Colon (tissue), 2 donors: ENCODE measurements around the gene CRYGN.

Experiments
- FAIRE-seq: peaks from 2 replicates; lab custom pipeline; 2012; peaks lifted over from hg19 to GRCh38; lab: Jason Lieb, UNC
- donor health status: control.
- donor health status: control.

CRYGN gene

DNA sequence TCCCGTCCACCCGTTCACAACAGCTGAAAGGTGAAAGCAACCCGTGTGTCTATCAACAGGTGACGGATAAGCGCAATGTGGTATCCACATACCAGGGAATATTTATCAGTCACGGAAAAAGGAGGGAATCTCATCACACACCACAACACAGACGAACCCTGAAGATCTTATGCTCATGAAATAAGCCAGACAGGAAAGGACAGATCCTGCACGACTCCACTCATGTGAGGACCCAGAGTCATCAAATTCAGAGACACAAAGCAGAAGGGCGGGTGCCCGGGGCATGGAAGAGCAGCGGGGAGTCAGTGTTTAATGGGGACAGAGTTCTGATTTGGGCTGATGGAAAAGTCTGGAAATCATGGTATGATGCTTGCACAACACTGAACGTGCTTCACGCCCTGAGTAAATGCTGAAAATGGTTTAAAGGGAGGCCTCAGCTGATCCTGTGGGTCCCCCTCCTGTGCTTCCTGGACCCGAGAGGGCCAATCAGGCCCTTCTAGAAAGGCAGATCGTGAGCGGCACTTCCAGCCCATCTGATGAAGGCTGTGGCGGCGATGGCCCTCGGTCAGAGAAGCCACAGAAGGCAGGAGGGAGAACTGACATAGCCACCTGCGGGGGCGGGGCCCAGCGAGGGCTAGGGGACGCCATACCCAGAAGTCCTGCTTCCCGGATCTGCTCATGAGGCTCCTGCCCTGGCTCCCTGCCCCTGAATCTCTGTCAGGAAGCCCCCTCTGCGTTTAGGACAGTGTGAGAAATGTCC is 49.2 kb downstream of the CRYGN start:
- no peak for FAIRE-seq

DNA sequence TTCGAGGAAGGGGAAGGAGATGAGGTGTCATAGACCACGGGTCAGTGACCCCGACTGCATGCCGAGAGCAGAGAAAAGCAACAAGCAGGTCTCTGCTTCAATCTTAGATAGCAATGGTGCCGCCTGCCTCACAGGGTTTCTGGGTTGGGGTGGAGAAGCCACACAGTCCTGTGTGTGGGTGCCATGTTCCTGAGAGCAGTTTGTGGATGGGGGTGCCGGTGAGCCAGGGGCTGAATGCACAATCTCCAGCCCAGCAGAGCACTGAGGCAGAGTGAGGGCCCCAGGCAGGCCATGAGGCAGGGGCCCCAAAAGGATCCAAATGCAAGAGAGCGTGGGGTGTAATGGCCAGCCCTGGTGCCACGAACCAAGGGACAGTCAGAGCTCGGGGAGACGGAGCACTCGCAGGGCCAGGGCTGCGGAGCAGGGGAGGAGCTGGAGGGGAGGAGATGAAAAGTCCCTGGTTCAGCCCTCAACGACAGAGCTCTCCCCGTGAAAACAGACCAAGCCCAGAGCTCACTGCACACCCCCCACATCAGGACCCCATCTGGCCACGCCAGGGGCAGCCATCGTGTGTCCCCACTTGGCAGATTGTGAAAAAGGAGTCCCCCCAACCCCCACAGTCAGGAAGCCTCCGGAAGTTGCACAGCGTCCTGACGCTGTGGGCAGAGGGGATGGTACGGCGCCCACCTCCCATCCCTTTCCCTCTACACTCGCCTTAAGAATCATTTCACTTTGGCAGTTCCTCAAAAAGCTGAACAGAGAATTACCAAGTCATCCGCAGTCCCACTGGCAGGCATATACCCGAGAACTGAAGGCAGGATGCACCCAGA is 50.0 kb downstream of the CRYGN start:
- FAIRE-seq: no peak

DNA sequence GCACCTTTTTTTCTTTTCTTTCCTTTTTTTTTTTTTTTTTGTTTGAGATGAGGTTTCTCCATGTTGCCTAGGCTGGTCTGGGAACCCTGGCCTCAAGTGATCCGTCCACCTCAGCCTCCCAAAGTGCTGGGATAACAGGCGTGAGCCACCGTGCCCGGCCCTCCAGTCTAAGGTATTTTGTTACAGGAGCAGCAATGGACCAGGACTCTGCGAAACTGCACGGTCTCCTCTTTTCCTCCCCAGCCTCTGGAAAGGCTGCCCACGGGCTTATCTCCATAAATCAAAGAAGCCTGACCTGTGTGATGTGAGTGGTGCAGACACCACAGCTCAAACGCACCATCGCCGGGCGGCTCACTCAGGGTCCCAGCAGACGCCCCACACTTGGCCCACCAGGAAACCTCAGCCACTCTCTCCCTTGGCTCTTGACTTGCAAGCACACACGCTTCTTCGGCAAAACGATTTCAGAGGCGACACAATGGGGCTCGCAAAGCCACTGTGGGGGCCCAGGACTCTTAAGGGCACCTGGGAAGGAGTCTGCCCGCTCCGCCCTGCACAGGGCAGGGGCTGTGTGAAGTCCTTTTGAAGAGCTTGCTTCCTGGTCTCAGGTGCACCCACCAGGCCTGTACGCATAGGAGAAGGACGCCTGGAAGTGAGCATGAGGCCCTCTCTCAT is 50.7 kb downstream of the CRYGN start:
- no peak for FAIRE-seq

DNA sequence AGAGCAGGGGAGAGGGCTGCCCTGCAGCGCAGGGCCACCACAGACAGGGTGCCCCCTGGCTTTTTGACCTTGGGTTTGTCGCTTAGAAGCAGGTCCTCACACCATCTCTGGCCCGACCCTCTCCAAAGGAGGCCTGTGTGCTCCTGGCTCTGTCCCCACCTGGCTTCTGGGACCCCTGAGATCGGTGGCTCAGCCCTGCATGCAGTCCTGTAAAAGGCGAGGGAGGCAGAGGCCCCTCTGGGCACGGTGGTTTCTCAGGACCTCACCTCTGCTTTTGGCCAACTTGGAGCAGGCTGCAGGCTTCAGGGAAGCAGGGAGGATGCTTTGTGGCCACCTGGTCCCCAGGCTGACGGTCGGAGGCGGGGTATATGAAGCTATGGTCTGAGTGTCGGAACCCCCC is 51.5 kb downstream of the CRYGN start:
- no peak for FAIRE-seq

DNA sequence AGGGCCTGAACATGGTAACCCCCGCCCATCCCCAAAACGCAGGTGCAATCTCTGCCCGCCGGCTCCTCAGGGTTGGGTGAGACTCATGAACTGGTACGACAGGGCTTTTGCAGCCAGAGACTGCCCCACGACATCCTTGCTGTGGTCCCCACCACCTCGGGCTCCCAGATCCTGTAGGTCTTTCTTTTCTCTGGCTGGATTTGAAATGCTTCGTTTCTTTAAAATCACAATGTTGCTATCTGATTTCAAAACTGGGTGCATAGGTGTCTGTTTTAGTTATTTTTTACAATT is 52.0 kb downstream of the CRYGN start:
- no peak for FAIRE-seq

DNA sequence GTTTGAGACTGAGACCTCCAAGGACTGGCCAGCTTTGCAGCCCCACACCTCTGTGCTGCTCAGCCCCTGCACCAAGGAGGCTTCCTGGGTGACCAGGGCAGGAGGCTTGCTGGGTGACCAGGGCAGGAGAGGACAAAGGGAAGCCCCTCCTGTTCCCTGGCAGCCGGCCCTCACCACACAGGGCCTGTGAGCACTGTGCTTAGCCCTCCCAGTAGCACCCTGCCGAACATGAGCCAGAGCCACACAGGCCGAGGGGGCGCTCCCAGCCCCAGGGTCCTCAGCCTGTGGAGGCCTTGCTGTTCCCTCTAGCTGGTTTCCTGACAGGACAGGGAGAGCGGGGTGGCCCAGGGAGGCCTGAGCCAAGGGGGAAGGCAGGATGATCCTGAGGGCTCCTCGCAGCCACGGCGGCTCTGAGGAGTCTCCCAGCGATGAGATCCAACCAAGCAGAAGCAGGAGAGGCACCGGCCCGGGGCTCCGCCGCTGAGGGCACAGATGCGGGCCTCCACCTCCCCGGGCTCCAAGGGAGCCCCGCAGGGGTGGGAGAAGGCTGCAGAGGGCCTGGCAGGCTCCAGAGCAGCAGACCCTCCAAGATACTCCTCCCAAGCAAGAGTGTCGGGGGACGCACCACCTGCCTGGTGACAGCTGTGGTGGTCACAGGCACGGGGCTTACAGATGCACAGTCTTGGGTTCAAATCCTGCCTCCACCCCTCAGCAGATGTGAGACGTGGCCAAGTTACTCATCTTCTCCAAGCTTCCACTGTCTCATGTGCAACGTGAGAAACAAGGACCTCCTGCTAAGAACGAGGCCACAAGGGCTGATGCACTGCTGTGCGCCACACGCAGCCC is 52.6 kb downstream of the CRYGN start:
- FAIRE-seq: no peak

DNA sequence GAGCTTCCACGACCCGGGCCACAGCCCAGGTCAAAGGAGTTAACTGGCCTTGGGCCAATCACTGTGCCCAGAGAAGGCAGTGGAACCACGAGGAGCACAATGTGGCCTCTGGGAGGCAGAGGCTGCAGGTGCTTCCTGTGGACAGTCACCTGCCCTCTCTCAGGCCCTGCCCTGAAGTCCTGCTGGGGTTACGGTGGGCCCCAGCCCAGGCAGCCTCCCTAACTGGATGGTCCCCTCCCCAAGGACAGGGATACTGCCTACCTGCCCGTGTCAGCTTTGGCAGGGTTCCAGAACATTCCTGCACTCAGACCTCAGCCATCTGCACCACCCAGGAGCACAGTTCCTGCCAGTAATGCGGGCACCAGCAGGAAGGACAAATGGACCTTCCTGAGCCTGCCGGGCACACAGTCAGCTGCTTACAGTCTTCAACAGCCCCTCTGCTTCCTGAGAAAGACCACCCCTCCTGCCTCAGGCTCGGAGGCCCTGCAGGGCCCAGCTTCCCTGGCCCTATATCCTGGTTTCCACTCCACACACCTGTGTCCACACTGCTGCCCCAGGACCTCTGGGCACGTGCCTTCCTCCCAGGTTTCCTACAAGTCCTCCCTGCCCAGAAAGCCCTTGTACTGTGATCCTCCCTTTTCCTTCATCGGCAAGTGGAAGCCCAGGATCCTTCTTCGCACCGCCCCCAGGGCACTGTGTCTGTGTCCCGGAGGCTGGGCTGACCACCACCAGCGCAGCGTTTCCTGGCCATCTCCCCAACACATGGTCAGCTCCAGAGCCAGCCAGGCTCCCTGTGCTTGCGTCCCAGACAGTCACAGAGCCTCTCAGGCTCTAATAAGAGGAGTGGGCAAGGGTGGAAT is 53.4 kb downstream of the CRYGN start:
- FAIRE-seq: no peak

DNA sequence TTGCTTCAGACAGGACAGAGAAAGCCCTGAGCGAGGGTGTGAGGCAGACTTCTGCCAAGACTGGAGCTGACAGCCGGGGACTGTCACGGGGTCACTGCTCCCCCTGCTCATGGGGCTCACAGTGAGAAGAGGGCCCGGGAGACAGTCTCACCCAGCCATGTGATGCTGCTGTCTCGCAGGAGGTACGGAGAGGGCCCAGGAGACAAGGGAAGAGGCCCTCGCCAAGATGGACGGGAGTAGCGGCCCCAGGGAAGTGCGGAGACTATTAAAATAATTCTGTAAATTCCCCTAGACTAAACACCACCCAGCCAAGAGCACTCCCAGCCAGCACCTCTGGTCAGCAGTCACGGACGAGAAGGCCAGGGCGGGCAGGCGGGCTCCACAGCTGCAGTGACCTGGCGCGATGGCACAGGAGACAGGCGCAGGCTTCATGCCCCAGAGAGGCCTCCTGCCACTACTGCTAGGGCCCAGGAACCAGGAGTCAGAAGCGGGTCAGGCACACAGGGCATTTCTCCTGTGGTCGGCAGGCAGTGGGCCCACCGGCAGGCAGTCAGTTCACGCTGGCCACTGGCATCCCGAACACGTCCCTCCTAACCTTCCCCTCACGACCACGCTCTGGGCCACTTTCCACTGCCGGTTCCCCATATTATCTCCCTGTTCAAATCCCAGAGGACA is 54.2 kb downstream of the CRYGN start:
- no peak for FAIRE-seq

DNA sequence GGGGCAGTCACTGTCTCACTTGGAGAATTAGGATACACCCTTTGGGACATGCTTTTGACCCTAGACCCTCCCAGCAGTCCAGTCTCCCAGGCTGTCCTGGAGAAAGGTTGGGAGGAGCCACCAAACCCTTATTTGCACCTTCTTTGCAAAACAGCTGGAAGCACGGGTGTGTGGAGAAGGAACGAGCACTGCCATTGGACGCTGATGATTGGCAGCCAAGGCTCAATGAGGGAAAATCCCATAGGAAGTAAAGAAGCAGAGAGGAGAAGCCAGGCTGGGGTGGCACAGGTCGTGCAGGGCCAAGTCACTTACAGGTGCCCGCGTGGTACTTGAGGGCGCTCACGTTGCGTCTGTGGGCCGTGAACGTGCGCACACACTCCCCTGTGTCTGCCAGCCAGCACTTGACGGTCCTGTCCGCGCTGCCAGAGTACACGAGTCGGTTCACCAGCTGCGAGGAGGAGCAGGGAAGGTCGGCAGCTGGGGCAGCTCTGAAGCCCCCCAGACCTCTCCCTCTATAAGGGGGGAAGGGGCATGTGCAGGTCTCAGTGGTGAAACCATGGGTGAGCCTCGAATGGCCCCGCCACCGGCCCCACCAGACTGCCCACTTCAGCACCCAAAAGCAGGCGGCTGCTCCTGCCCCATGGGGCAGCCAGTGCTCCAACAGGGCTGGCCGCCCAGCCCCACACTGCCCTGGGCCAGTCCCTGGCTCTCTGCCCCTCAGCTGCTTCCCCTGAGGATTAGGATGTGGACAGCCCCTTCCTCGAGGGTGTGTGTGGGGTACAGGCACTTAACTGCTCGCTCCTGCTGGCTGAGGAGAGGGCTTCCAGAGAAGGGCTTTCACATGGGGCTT is 54.9 kb downstream of the CRYGN start:
- FAIRE-seq: no peak

DNA sequence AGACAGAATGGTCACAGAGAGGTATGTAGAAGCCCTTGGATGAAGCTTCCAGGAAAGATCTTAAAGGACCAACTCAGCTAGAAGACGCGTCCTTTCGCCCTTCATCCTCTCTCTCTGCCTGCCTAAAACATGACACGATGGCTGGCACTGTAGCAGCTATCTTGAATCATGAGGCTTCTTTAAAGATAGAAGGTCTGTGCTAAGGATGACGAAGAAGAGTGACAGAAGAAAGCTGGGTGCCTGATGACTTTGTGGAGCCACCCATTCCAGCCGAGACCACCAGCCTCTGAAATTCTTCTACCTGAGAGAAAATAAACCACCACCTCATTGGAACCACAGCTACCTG is 55.6 kb downstream of the CRYGN start:
- no peak for FAIRE-seq

DNA sequence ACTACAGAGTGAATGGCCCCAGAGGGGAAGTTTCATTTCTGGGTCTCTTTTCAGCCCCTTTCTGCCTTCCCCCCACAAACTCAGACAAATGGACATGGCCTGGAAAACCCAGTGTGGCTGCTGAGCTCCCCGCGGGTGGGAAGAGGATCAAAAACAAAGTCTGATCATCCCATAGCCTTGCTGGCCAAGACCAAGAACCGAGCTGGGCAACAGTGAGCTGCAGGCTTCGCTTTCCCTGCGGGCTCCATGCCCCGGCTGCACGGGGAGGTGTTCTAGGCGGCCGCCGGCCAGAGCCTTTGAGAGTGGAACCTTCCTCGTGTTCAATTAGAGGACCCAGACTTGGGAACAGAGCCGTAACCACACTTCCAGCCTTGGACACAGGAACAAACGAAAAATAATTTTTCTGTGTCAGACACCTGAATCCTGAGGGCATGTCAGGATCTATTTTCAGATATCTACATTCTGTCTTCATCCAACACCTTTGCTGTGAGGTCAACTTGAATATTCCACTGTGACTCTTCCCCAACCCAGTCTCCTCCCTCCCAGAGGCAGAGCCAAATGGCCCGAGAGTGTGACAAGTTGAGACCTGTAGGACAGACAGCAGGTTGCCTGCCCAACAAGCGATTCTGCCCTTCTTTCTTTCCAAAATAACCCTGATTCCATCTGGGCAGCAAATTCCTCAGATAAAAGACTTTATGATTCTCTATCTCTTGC is 56.1 kb downstream of the CRYGN start:
- FAIRE-seq: no peak

DNA sequence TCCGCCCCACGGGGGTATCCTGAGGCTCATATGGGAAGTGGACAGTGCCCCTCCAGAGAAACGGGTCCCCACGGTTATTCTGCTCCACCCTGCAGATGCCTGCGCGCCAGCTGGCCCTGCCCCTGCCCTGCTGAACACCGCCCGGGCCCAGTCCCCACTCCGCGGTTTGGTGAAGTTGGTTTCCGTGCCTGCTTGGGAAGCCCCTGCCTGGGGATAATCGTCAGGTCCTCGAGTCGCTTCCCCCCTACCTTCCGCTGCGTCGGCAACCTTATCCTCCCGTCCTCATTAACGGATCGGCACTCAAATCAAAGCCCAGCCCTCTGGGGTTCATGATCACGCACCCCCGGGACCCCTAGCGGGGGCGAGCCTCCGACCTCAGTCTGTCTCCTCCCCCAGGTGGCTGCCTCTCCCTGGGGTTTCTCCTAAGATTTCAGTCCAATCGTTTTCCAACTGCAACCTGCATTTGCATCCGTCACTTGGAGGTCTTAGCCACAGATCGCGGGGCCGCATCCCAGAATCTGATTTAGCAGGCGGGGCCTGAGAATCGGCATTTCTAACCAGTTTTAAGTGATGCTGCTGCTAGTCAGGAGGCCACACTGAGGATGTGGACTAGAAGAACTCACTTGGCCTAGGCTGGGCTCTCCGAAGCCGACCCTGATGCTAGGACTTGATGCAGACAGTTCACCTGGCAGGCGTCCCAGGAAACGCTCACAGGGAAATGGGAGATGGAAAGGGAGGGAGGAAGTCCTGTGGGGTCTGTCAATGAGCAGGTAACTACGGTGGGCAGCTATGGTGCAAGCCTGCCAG is 57.7 kb downstream of the CRYGN start:
- no peak for FAIRE-seq

DNA sequence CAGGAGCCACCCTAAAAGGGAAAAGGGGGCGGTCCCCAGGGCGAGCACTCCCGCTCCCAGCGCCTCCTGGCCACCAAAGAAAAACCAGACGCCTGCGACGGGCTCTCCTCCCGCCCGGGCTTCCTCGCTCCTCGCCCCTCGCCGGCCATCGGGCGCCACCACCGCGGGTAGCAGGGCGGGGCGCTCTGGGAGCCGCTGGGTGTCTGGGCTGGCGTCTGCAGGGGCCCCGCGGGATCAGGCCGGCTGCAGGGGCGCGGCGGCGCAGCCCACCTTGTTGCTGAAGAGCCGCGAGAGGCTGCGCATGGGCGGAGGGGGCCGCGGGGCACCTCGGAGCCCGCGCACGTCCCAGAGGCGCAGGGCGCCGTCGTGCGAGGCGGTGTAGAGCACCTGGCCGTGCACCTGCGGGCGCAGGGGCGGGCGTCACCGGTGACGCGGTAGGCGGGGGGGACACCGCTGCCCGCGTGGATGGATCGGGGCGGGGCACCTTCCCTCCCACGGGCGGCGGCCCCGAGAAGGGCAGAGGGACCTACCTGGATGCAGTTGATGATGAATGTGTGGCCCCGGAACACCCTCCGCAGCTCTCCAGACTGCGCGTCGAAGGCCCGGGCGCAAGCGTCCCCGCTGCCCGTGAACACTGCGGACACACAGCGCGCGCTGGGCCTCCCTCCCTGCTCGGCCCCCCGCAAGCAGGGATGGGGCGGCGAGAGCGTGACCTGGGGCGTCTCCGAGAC is 58.4 kb downstream of the CRYGN start:
- FAIRE-seq: no peak

DNA sequence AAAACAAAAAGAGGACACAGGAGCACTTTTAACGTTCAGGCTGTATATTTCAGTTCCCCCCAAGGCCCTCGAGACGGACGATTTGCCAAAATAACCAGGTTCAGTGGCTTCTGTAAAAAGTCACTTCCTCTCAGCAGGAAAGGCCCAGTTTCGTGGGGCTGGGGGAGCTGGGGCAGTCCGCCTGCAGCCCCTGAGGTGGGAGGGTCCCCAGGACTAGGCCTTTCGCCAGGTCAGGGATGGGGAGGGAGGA is 58.9 kb downstream of the CRYGN start:
- no peak for FAIRE-seq

DNA sequence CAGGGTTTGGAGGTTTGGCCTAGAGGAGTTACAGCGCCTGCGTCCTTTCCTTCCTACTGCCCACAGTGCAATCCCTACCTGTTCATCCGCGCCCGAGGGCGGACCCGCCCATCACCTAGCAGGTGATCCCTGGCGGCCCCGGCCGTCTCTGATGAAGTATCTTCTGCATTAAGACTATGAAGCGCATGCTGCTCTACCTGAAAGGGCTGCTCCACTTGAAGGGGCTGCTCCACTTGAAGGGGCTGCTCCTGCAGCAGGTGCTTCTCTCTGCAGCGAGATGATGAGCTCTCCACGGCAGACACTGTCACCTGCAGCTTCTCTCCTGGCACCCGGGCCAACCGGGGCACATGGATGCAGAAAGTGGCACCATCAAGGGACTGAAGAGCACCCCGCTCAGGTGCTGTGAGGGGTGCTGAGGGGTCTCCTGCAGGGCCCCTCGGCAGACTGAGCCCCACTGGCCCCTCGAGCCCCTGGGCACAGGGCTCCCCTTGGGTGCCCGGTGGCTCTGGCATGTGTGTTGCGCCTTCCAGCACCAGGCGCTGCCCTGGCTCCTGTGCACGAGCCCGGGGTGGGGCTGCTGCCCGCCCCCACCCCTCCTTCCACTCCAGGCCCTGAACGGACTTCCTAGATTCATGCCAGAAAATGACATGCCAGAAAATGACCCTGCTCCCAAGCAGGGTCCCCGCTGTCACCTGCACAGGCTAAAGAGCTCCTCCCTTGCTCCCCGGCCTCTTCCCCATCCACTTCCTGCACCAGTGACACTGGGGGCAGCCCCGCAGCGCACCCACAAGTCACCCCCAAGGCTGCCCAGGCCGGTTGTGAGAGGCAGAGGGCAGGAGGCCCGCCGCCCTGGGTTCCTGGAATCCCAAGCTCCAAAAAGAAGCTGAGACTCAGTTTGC is 59.5 kb downstream of the CRYGN start:
- no peak for FAIRE-seq

DNA sequence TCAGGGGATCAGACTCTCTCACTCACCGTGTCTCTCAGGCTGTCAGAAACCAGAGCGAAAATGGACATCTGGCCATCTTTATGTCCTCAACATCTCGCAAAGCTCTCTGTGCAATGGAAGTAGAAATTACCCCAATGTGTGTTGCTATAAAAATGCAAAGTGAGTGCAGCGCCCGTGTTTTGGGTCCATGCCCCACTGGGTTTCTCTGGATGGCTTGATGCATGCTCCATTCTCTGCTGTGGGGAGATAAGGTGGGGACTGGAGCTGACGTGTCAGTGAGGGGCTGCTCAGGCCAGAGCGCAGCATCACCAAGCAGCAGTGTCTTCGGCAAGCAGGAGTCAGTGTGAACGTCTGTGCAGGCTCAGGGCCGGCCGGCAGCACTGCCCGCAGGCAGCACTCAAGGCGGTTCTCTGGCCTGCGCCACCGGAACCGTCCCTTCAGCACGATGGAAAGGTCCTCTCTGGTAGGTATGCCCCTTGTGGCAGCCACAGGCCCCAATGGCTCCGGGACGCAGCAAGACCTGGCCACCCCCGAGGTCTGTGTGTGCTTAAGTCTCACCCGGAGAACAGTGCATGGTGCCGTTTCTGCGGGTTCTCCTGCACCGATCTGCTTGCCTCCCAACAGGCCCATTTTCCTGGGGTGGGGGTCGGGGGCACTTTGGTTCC is 60.3 kb downstream of the CRYGN start:
- FAIRE-seq: no peak

DNA sequence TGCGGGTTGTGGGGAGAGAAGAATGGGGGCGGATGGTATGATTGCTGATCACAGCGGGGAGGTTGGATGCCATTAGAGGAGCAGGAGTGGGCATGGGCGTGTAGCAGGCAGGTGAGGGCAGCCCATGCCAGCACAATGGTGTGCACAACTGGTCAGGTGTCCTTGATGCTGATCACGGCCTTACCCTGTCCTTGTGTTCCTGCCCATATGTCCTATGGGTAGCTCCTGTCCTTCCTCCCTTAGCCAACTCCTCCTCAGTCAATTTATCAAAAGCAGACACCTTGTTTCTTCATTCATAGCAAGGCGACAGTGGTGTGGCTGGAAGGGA is 60.8 kb downstream of the CRYGN start:
- no peak for FAIRE-seq
